IPS-18c (cell line): ENCODE data around the gene ASRGL1.
"Not testable (repeated sequence)": the region's sequence is repeated elsewhere in the genome, so short reads cannot be mapped to it uniquely, and the experiment has no call there.

Experiments used
- H3K4me3 ChIP-seq: 2 replicates; pipeline ENCODE4 v1.7.0; 2013; ENCODE audit warnings: low read depth, mild to moderate bottlenecking, low read length, moderate library complexity; ENCODE audit not compliant: insufficient read depth
- H3K9me3 ChIP-seq: one replicate; pipeline ENCODE4 v1.6.1; 2013; ENCODE audit warnings: mild to moderate bottlenecking, low read length, moderate library complexity; ENCODE audit not compliant: control insufficient read depth, insufficient read depth

ASRGL1 gene

DNA sequence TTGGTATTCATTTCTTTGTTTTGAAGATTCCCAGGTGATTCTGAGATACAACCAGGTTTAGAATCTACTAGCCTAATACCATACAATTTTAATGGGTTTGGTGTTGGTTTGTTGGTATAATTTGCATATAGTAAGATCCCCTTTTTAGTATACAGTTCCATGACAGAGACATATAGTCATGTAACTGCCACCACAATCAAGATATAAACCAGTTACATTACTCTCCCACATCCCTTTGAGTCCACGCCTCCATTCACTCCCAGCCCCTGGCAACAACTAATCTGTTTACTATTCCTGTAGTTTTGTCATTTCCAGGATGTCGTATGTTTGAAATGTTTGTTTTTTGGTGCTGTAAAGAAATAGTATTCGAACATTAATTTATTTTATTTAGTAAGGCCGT lies 4.3 kb downstream of the ASRGL1 start:
- no peak overlapping the region for H3K4me3 ChIP-seq

DNA sequence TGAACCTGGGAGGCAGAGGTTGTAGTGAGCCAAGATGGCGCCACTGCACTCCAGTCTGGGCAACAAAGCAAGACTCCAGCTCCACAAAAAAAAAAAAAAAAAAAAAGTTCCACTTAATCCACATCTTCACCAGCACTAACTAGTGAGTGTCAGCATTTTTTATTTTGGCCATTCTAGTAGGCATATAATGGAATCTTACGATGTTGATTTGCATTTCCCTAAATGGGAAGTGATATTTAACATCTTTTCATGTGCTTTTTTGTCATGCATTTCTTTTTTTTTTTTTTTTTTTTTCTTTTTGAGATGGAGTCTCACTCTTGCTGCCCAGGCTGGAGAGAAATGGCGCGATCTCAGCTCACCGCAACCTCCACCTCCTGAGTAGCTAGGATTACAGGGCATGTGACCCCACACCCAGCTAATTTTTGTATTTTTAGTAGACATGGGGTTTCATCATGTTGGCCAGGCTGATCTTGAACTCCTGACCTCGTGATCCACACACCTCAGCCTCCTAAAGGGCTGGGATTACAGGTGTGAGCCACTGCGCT lies 6.5 kb downstream of the ASRGL1 start:
- not testable (repeated sequence) for H3K9me3 ChIP-seq, H3K4me3 ChIP-seq

More for the DNA sequence above, 4.3 kb downstream of the ASRGL1 start:
- no peaks in the 10 kb centered on the region for H3K9me3 ChIP-seq

GRCh38 chr11:62344210-62344609 lies 7.0 kb downstream of the ASRGL1 start:
- Histone ChIP-seq H3K4me3 (no peak overlapping the region), H3K9me3 (no peaks in the 10 kb centered on the region)

- no peak overlapping the region for H3K4me3 ChIP-seq
- no peaks in the 10 kb centered on the region for H3K9me3 ChIP-seq
Observed at GRCh38 chr11:62345861-62346260, 8.6 kb downstream of the ASRGL1 start.

DNA sequence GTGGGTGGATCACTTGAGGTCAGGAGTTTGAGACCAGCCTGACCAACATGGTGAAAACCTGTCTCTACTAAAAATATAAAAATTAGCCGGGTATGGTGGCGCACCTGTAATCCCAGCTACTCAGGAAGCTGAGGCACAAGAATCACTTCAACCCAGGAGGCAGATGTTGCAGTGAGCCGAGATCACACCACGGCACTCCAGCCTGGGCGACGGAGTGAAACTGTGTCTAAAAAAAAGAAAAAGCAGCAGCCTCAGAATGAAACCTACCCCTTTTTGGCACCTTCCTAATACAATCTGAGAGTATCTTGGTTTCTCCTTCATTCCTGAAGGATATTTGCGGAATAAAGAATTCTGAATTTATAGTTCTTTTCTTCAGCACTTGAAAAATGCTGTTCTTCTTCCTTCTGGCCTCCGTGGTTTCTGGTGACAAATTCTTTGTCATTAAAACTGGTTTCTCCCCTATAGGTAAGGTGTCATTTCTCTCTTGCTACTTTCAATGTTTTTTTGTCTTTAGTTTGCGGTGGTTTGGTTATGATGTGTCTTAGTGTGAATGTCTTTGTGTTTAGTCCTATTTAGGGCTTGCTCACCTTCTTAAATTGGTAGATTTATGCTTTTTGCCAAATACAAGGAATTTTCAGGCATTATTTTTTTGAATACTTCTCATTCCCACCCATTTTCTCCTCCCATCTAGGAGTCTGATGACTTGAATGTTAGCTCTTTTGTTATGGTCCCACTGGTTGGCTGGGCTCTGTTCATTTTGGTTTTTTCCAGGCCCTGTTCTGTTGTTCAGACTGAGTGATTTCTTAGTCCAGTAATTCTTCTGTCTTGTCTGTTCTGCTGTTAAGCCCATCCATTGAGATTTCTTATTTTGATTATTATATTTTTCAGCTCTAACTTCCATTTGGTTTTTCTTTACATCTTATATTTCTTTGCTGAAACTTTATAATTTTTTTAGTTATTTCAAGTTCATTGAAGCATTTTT lies 15.4 kb downstream of the ASRGL1 start:
- H3K4me3 ChIP-seq, result no peak overlapping the region
- no peaks in the 10 kb centered on the region for H3K9me3 ChIP-seq

- no peaks in the 10 kb centered on the region for H3K9me3 ChIP-seq
- H3K4me3 ChIP-seq, result no peak overlapping the region
Observed at GRCh38 chr11:62353841-62354240, 16.6 kb downstream of the ASRGL1 start.

GRCh38 chr11:62358273-62358672 lies 21.0 kb downstream of the ASRGL1 start:
- H3K4me3 ChIP-seq, result no peak overlapping the region
- H3K9me3 ChIP-seq, result no peaks in the 10 kb centered on the region

- H3K4me3 ChIP-seq, result no peak overlapping the region
Observed at GRCh38 chr11:62359475-62359874, 22.2 kb downstream of the ASRGL1 start.

GRCh38 chr11:62360685-62361084 lies 23.4 kb downstream of the ASRGL1 start:
- H3K9me3 ChIP-seq, result no peaks in the 10 kb centered on the region
- H3K4me3 ChIP-seq, result no peak overlapping the region

More at GRCh38 chr11:62359475-62359874, 22.2 kb downstream of the ASRGL1 start:
- H3K9me3 ChIP-seq, result no peaks in the 10 kb centered on the region

GRCh38 chr11:62368861-62369477 lies 31.7 kb downstream of the ASRGL1 start:
- H3K9me3 ChIP-seq, H3K4me3 ChIP-seq: not testable (repeated sequence)

GRCh38 chr11:62370743-62371440 lies 33.6 kb downstream of the ASRGL1 start:
- Histone ChIP-seq H3K4me3 (no peak overlapping the region), H3K9me3 (no peaks in the 10 kb centered on the region)

DNA sequence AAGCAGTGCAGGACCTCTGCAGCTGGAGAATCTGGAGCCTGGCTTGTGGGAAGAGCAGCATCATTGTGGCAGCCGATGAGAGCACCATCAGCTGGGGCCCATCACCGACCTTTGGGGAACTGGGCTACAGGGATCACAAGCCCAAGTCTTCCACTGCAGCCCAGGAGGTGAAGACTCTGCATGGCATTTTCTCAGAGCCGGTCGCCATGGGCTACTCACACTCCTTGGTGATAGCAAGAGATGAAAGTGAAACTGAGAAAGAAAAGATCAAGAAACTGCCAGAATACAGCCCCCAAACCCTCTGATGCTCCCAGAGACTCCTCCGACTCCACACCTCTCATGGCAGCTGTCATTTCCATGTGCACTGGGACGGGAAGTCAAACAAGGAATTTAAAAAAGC lies 35.6 kb downstream of the ASRGL1 start:
- Histone ChIP-seq H3K9me3 (no peaks in the 10 kb centered on the region), H3K4me3 (no peak overlapping the region)

DNA sequence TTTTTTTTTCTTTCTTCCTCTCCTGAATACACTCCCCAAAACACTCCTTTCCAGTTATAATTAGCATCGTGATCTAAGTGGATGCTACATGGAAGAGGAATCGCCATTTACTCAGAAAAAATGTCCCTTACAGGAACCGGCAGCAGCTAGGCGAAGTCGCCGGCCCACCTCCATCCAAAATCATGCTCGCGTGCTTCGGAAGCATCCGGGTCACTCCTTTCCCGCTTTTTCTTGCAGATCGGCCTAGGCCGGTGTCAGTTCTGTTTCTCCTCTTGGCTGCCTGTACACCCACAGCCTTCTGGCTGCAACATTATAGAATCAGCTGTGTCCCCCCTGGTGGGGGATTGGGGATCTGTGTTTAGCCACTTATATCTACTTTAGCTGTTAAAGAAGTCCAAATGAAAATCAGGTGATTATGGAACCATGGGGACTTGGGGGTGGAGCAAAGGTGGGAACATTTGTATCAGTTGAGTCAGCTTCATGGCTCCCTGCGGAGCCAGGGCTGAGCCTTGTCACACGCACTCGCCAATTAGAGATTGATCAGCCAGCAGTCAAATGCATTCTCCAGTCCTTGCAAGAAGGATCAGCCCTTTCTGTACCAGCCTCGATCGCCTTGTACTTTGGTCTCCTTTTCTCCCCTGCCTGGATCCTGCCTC lies 36.3 kb downstream of the ASRGL1 start:
- no peaks in the 10 kb centered on the region for H3K9me3 ChIP-seq
- no peak overlapping the region for H3K4me3 ChIP-seq

- Histone ChIP-seq H3K9me3 (no peaks in the 10 kb centered on the region), H3K4me3 (no peak overlapping the region)
Observed at GRCh38 chr11:62374801-62375200, 37.6 kb downstream of the ASRGL1 start.

DNA sequence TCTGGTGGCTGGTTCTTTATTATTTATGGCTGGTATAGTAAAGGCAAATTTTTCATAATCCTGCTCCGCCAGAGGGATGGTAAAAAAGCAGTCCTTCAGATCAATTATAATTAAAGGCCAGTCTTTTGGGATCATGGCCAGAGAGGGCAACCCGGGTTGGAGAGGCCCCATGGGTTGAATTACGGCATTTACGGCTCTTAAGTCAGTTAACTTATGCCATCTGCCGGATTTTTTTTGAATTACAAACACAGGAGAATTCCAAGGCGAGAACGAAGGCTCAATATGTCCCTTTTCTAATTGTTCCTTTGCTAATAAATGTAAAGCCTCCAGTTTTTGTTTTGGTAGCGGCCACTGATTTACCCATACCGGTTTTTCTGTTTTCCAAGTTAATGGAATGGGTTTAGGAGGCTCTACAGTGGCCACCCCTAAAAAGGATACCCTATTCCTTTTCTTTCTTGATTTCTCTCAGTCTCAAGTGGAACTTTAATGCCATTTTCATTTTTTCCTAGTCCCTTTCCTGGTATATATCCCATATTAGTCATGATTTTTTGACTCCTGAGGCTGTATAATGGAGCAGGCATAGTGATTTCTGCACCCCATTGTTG lies 41.3 kb downstream of the ASRGL1 start:
- H3K4me3 ChIP-seq, H3K9me3 ChIP-seq: not testable (repeated sequence)

- H3K9me3 ChIP-seq, H3K4me3 ChIP-seq: not testable (repeated sequence)
Observed at GRCh38 chr11:62379586-62379985, 42.3 kb downstream of the ASRGL1 start.

- not testable (repeated sequence) for H3K9me3 ChIP-seq, H3K4me3 ChIP-seq
Observed at GRCh38 chr11:62380821-62381245, 43.6 kb downstream of the ASRGL1 start.
